Measurements from ENCODE around the gene RBL1.

GRCh38 chr20:37090407-37090806 is 5.4 kb downstream of the RBL1 start:
- TF ChIP-seq ZNF622 (IDR thresholded peaks at IDR 0.05) (no peak), CTCF (IDR thresholded peaks at IDR 0.05 in 2 of 3, conservative IDR thresholded peaks at IDR 0.05 in 1 of 3; ENCODE audit: control insufficient read depth in 2 of 3, extremely low read depth in 1 of 3, insufficient read depth in 1 of 3, low read depth in 3 of 3, low read length in 3 of 3) (no peak), POLR2AphosphoS5 (IDR thresholded peaks at IDR 0.05; ENCODE audit: low read length) (no peak), JUNB (IDR thresholded peaks at IDR 0.05) (no peak), TCF7 (IDR thresholded peaks at IDR 0.05; ENCODE audit: borderline replicate concordance) (no peak), EZH2 (IDR thresholded peaks at IDR 0.05; ENCODE audit: borderline replicate concordance, control insufficient read depth, low read depth, low read length) (no peak), MAX (IDR thresholded peaks at IDR 0.05; ENCODE audit: low read depth, low read length) (no peak), POLR2A (IDR thresholded peaks at IDR 0.05; ENCODE audit: low read depth, low read length) (no peak), USF2 (IDR thresholded peaks at IDR 0.05; ENCODE audit: borderline replicate concordance, low read depth, low read length) (no peak)
